ENCODE measurements around the gene SORCS2. TPM values are rescaled to one million over a fixed set of nuclear protein-coding genes. Genes with fewer than 3 reads are reported as not detected.

Gene SORCS2
- total and polyA plus RNA-seq, 2 experiments from 2014 or later, result 0.92 to 6.9 TPM

- Histone ChIP-seq H3K4me1 (ENCODE audit: low read depth) (no peaks in the 10 kb centered on the region), H3K27ac (no peak overlapping the region), H3K36me3 (no peaks in the 10 kb centered on the region)
Observed at GRCh38 chr4:7649411-7649740, 457.0 kb downstream of the SORCS2 start.

GRCh38 chr4:7649741-7650531 is 457.6 kb downstream of the SORCS2 start:
- Histone ChIP-seq H3K27ac (no peak overlapping the region), H3K9me3 (ENCODE audit: low read depth) (no peaks in the 10 kb centered on the region), H3K27me3 (no peaks in the 10 kb centered on the region), H3K36me3 (no peaks in the 10 kb centered on the region), H3K4me3 (no peak overlapping the region), H3K4me1 (ENCODE audit: low read depth) (peaks cover 3% of the 10 kb centered on the region)
- TF ChIP-seq CTCF (IDR thresholded peaks at IDR 0.05; ENCODE audit: low read depth, low read length), result no peak
- DNase-seq (ENCODE audit: low read depth in 1 of 2, low spot score in 1 of 2), result peak in 1 of 2 donors; percentile 65

More at GRCh38 chr4:7649411-7649740, 457.0 kb downstream of the SORCS2 start:
- no peaks in the 10 kb centered on the region for H3K9me3 ChIP-seq (ENCODE audit: low read depth)
- no peak for TF ChIP-seq CTCF (IDR thresholded peaks at IDR 0.05; ENCODE audit: low read depth, low read length)
- H3K27me3 ChIP-seq, result no peaks in the 10 kb centered on the region
- DNase-seq (ENCODE audit: low read depth in 1 of 2, low spot score in 1 of 2), result no peak
- H3K4me3 ChIP-seq, result no peak overlapping the region

- peak; percentile 17 to 57 for DNase-seq (ENCODE audit: low read depth in 1 of 2, low spot score in 1 of 2)
- TF ChIP-seq CTCF (IDR thresholded peaks at IDR 0.05; ENCODE audit: low read depth, low read length), result peak; percentile 21
- H3K9me3 ChIP-seq (ENCODE audit: low read depth), result no peaks in the 10 kb centered on the region
- peaks cover 12% of the 10 kb centered on the region for H3K4me1 ChIP-seq (ENCODE audit: low read depth)
- no peaks in the 10 kb centered on the region for H3K36me3 ChIP-seq
- H3K4me3 ChIP-seq, result no peak overlapping the region
- H3K27ac ChIP-seq, result no peak overlapping the region
- no peaks in the 10 kb centered on the region for H3K27me3 ChIP-seq
Observed at GRCh38 chr4:7650606-7651385, 458.5 kb downstream of the SORCS2 start.

GRCh38 chr4:7651461-7651921 is 459.2 kb downstream of the SORCS2 start:
- peaks cover 16% of the 10 kb centered on the region for H3K4me1 ChIP-seq (ENCODE audit: low read depth)
- peak in 1 of 2 donors; percentile 37 for DNase-seq (ENCODE audit: low read depth in 1 of 2, low spot score in 1 of 2)
- H3K27ac ChIP-seq, result no peak overlapping the region
- no peaks in the 10 kb centered on the region for H3K9me3 ChIP-seq (ENCODE audit: low read depth)
- H3K4me3 ChIP-seq, result no peak overlapping the region
- TF ChIP-seq CTCF (IDR thresholded peaks at IDR 0.05; ENCODE audit: low read depth, low read length), result no peak
- no peaks in the 10 kb centered on the region for H3K36me3 ChIP-seq
- H3K27me3 ChIP-seq, result no peaks in the 10 kb centered on the region

- Histone ChIP-seq H3K4me1 (ENCODE audit: low read depth) (peaks cover 16% of the 10 kb centered on the region), H3K36me3 (no peaks in the 10 kb centered on the region), H3K27ac (no peak overlapping the region), H3K4me3 (no peak overlapping the region), H3K27me3 (no peaks in the 10 kb centered on the region), H3K9me3 (ENCODE audit: low read depth) (no peaks in the 10 kb centered on the region)
- no peak for DNase-seq (ENCODE audit: low read depth in 1 of 2, low spot score in 1 of 2)
- no peak for TF ChIP-seq CTCF (IDR thresholded peaks at IDR 0.05; ENCODE audit: low read depth, low read length)
Observed at GRCh38 chr4:7652006-7652405, 459.7 kb downstream of the SORCS2 start.

All from cardiac muscle cell (in vitro differentiated cells and primary cell).